MCF 10A (cell line): ENCODE measurements around the gene RTN4RL1. TPM values are rescaled to one million over a fixed set of nuclear protein-coding genes. Genes with fewer than 3 reads are reported as not detected.

Experiments
- BruUV-seq: library from RNA; stranded (reverse); fragments of 400-500 nt; replicated peaks from 2 replicates; lab custom pipeline; 2021; lab: Mats Ljungman, UMichigan
- CTCF ChIA-PET: fragments of 300-600 bp; sonication (Branson Sonifier 250); formaldehyde crosslinking; extraction: SDS; loops from one replicate; lab custom pipeline; 2021; ENCODE audit warnings: antibody characterized with exemption, inconsistent platforms; lab: Yijun Ruan, JAX
- POLR2A ChIA-PET: fragments of 300-600, 350-650 bp; sonication (Branson Sonifier 250); formaldehyde crosslinking; extraction: SDS; loops from one replicate; lab custom pipeline; 2020; ENCODE audit warnings: antibody characterized with exemption, inconsistent platforms; lab: Yijun Ruan, JAX
- DNase-seq: peaks from one replicate; pipeline ENCODE4 v3.0.0-alpha.2; 2018; ENCODE audit not compliant: unreplicated experiment
- H3K27ac Mint-ChIP-seq: one replicate; pipeline ENCODE4 v1.8.0; 2022; ENCODE audit warnings: mild to moderate bottlenecking, low read depth, mixed read lengths; ENCODE audit not compliant: unreplicated experiment
- H3K27me3 Mint-ChIP-seq: one replicate; pipeline ENCODE4 v1.8.0; 2022; ENCODE audit warnings: mixed read lengths; ENCODE audit not compliant: insufficient read depth, unreplicated experiment
- H3K36me3 Mint-ChIP-seq: one replicate; pipeline ENCODE4 v1.8.0; 2022; ENCODE audit warnings: mild to moderate bottlenecking, moderate library complexity, mixed read lengths; ENCODE audit not compliant: insufficient read depth, unreplicated experiment
- H3K4me1 Mint-ChIP-seq: one replicate; pipeline ENCODE4 v1.8.0; 2022; ENCODE audit warnings: mixed read lengths; ENCODE audit not compliant: insufficient read depth, unreplicated experiment
- H3K4me3 Mint-ChIP-seq: one replicate; pipeline ENCODE4 v1.8.0; 2022; ENCODE audit warnings: mild to moderate bottlenecking, moderate library complexity, mixed read lengths; ENCODE audit not compliant: unreplicated experiment
- H3K9me3 Mint-ChIP-seq: one replicate; pipeline ENCODE4 v1.8.0; 2022; ENCODE audit warnings: mixed read lengths; ENCODE audit not compliant: unreplicated experiment
- intact Hi-C: fragments of 100-400 bp; cut with micrococcal nuclease; formaldehyde crosslinking; loops from 2 replicates; pipeline ENCODE4 v1.14.1; 2022
- total RNA-seq: library from RNA; stranded (reverse); gene quantifications from 2 replicates; pipeline ENCODE4 v1.2.3, GENCODE V29; 2022
- TF ChIP-seq, protein P1 (sequence below): fragments of 200-600 bp; IDR thresholded peaks from one replicate; pipeline ENCODE4 v1.8.0; 2022; ENCODE audit warnings: antibody characterized with exemption, mild to moderate bottlenecking; ENCODE audit not compliant: unreplicated experiment

Gene RTN4RL1
- total RNA-seq, 1 experiment from 2014 or later, result 2.9 TPM

- no peak overlapping the region for H3K27ac Mint-ChIP-seq
- DNase-seq, result no peak
- no TSS peak for BruUV-seq
- no peaks in the 10 kb centered on the region for H3K36me3 Mint-ChIP-seq
- CTCF ChIA-PET, result interaction anchor here (0.7 to 4.7 kb wide), 16 partner anchors 11 to 336 kb away, joined by 3 to 124 read pairs (median 4); partner anchors contain the start of genes OVCA2 and RTN4RL1
- POLR2A ChIA-PET, result interaction anchor here (0.6 to 3.1 kb wide), 7 partner anchors 92 to 1097 kb away, joined by 3 to 50 read pairs (median 5); partner anchors contain the start of genes OVCA2 and RTN4RL1
- no peak overlapping the region for H3K4me3 Mint-ChIP-seq
- no peaks in the 10 kb centered on the region for H3K4me1 Mint-ChIP-seq
- H3K27me3 Mint-ChIP-seq, result peaks cover 26% of the 10 kb centered on the region
- TF ChIP-seq, protein P1, sequence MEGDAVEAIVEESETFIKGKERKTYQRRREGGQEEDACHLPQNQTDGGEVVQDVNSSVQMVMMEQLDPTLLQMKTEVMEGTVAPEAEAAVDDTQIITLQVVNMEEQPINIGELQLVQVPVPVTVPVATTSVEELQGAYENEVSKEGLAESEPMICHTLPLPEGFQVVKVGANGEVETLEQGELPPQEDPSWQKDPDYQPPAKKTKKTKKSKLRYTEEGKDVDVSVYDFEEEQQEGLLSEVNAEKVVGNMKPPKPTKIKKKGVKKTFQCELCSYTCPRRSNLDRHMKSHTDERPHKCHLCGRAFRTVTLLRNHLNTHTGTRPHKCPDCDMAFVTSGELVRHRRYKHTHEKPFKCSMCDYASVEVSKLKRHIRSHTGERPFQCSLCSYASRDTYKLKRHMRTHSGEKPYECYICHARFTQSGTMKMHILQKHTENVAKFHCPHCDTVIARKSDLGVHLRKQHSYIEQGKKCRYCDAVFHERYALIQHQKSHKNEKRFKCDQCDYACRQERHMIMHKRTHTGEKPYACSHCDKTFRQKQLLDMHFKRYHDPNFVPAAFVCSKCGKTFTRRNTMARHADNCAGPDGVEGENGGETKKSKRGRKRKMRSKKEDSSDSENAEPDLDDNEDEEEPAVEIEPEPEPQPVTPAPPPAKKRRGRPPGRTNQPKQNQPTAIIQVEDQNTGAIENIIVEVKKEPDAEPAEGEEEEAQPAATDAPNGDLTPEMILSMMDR, result no peak
- intact Hi-C loops, result loop anchor here (1.0 kb wide), 3 partner anchors 117 to 336 kb away; partner anchors contain the start of genes DPH1 and RTN4RL1
- no peaks in the 10 kb centered on the region for H3K9me3 Mint-ChIP-seq
These were observed 117.0 kb downstream of the RTN4RL1 start for GRCh38 chr17:1907909-1908698.

DNA sequence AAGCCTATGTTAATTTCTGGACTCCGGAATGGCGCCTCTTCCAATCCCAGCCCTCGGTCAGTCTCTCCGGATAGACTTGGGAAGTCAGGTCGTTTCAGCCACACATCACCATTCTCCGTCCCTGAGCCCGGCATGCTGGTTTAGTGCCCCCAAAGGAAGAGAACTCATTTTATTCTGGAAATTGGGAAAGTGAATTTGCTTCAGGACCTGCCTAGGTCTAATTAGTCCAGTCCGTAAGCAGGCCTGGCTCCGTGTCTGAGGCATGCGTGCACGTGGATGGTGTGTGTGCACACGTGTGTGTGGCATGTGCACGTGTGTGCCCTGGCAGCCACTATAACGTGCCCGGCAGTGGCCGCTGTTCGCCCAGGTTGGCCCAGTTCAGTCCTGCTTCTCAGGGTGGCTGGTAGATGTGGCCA lies 117.9 kb downstream of the RTN4RL1 start:
- CTCF ChIA-PET, result interaction anchor here (1.0 to 2.4 kb wide), 2 partner anchors 119 kb away, joined by 4 to 9 read pairs; partner anchors contain the start of gene RTN4RL1
- no TSS peak for BruUV-seq
- H3K27me3 Mint-ChIP-seq, result peaks cover 21% of the 10 kb centered on the region
- H3K4me1 Mint-ChIP-seq, result no peaks in the 10 kb centered on the region
- TF ChIP-seq, protein P1, result no peak
- DNase-seq, result no peak
- H3K27ac Mint-ChIP-seq, result no peak overlapping the region
- intact Hi-C loops, result no loop called here
- no peaks in the 10 kb centered on the region for H3K36me3 Mint-ChIP-seq
- no peak overlapping the region for H3K4me3 Mint-ChIP-seq
- no peaks in the 10 kb centered on the region for H3K9me3 Mint-ChIP-seq
- POLR2A ChIA-PET, result no interaction called here

DNA sequence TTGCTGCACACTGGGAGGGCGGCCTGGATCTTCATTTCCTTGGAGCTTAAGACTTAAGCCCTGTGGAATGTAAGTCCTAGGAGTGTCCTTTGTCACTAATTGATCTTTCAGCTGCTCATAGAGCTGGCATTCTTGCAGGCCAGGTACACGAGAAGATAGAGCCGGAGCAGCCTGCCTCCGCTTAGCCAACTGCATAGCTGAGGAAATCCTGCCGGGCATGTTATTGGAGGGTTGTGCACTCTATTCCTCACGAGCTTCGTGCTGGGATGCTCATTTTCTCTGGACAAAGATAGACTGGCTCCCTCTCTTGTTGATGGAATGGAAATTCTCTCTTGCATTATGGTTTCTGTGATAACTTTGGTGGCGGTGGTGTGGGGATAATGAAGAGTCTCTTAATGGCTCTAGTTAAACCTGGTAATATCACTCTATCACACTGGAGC lies 118.5 kb downstream of the RTN4RL1 start:
- POLR2A ChIA-PET, result no interaction called here
- Mint-ChIP-seq H3K36me3 (no peaks in the 10 kb centered on the region), H3K27me3 (peaks cover 15% of the 10 kb centered on the region), H3K9me3 (no peaks in the 10 kb centered on the region), H3K27ac (no peak overlapping the region), H3K4me1 (no peaks in the 10 kb centered on the region), H3K4me3 (no peak overlapping the region)
- no TSS peak for BruUV-seq
- DNase-seq, result no peak
- TF ChIP-seq, protein P1, result no peak
- CTCF ChIA-PET, result interaction anchor here (0.6 to 2.4 kb wide), 2 partner anchors 119 to 124 kb away, joined by 3 to 9 read pairs; partner anchors contain the start of gene RTN4RL1
- intact Hi-C loops, result no loop called here

- BruUV-seq, result no TSS peak
- Mint-ChIP-seq H3K27me3 (peaks cover 10% of the 10 kb centered on the region), H3K27ac (no peak overlapping the region), H3K9me3 (no peaks in the 10 kb centered on the region), H3K4me3 (no peak overlapping the region), H3K4me1 (no peaks in the 10 kb centered on the region), H3K36me3 (no peaks in the 10 kb centered on the region)
- intact Hi-C loops, result no loop called here
- ChIA-PET CTCF (interaction anchor here (0.8 to 2.4 kb wide), 2 partner anchors 10 to 121 kb away, joined by 3 to 9 read pairs; partner anchors contain the start of gene RTN4RL1), POLR2A (no interaction called here)
- TF ChIP-seq, protein P1, result no peak
- no peak for DNase-seq
These were observed 119.8 kb downstream of the RTN4RL1 start for GRCh38 chr17:1905190-1905913.
